ENCODE data around the gene SUPT3H. TPM values are rescaled to one million over a fixed set of nuclear protein-coding genes. Genes with fewer than 3 reads are reported as not detected.

Gene SUPT3H
- total RNA-seq, 1 donor from 2014 or later, result 16.0 TPM

DNA sequence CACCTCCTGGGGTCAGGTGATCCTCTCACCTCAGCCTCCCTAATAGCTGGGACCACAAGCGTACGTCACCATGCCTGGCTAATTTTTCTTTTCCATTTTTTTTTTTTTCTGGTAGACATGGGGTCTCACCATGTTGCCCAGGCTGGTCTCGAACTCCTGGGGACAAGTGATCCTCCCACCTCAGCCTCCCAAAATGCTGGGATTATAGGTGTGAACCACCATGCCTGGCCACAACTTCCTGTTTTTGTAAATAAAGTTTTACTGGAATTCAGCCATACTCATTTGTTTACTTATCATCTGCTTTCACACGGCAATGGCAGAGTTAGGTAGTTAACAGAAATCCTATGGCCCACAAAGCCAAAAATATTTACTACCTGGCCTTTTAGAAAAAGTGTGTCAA is 57.4 kb downstream of the SUPT3H start:
- Mint-ChIP-seq H3K27ac (ENCODE audit: unreplicated experiment) (no peak overlapping the region), H3K27me3 (ENCODE audit: unreplicated experiment) (no peaks in the 10 kb centered on the region), H3K9me3 (ENCODE audit: unreplicated experiment) (no peaks in the 10 kb centered on the region), H3K36me3 (ENCODE audit: unreplicated experiment) (peaks cover 4% of the 10 kb centered on the region), H3K4me3 (ENCODE audit: unreplicated experiment) (no peak overlapping the region), H3K4me1 (ENCODE audit: low read depth, unreplicated experiment) (no peaks in the 10 kb centered on the region)
- no peak for DNase-seq
- TF ChIP-seq CTCF (IDR thresholded peaks at IDR 0.05; ENCODE audit: partially characterized antibody, unreplicated experiment), result no peak

- no peak for TF ChIP-seq CTCF (IDR thresholded peaks at IDR 0.05; ENCODE audit: partially characterized antibody, unreplicated experiment)
- Mint-ChIP-seq H3K9me3 (ENCODE audit: unreplicated experiment) (peaks cover 5% of the 10 kb centered on the region), H3K4me1 (ENCODE audit: low read depth, unreplicated experiment) (no peaks in the 10 kb centered on the region), H3K27me3 (ENCODE audit: unreplicated experiment) (no peaks in the 10 kb centered on the region), H3K36me3 (ENCODE audit: unreplicated experiment) (peaks cover 4% of the 10 kb centered on the region), H3K27ac (ENCODE audit: unreplicated experiment) (no peak overlapping the region), H3K4me3 (ENCODE audit: unreplicated experiment) (no peak overlapping the region)
- DNase-seq, result no peak
Observed at GRCh38 chr6:45314146-45314545, 63.6 kb downstream of the SUPT3H start.

DNA sequence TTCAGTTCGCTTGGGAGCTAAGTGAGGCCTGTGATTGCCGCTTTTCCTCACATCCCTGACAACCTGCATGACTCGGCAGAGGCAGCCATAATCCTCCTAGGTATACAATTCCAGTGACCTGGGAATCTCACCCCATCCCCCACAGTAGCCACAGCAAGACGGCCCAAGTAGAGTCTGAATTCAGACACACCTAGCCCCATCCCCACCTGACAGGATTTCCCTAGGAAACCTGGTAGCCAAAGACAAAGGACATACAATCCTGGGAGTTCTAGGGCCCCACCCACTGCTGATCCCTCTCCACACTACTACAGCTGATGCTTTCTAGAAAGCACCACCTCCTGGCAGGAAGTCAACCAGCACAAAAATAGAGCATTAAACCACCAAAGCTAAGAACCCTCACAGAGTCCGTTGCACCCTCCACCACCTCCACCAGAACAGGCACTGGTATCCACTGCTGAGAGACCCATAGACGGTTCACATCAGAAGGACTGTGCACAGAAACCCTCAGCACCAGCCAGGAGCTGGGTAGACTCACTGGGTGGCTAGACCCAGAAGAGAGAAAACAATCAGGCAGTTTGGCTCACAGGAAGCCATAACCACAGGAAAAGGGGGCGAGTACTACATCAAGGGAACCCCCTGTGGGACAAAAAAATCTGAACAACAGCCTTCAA is 67.5 kb downstream of the SUPT3H start:
- Mint-ChIP-seq H3K27me3 (ENCODE audit: unreplicated experiment) (no peaks in the 10 kb centered on the region), H3K27ac (ENCODE audit: unreplicated experiment) (no peak overlapping the region), H3K4me3 (ENCODE audit: unreplicated experiment) (no peak overlapping the region), H3K36me3 (ENCODE audit: unreplicated experiment) (peaks cover 10% of the 10 kb centered on the region), H3K9me3 (ENCODE audit: unreplicated experiment) (peaks cover 5% of the 10 kb centered on the region), H3K4me1 (ENCODE audit: low read depth, unreplicated experiment) (no peaks in the 10 kb centered on the region)
- no peak for TF ChIP-seq CTCF (IDR thresholded peaks at IDR 0.05; ENCODE audit: partially characterized antibody, unreplicated experiment)
- DNase-seq, result no peak

GRCh38 chr6:45305546-45305945 is 72.2 kb downstream of the SUPT3H start:
- no peak overlapping the region for H3K4me3 Mint-ChIP-seq (ENCODE audit: unreplicated experiment)
- no peaks in the 10 kb centered on the region for H3K4me1 Mint-ChIP-seq (ENCODE audit: low read depth, unreplicated experiment)
- H3K9me3 Mint-ChIP-seq (ENCODE audit: unreplicated experiment), result peaks cover 5% of the 10 kb centered on the region
- DNase-seq, result no peak
- no peaks in the 10 kb centered on the region for H3K27me3 Mint-ChIP-seq (ENCODE audit: unreplicated experiment)
- H3K36me3 Mint-ChIP-seq (ENCODE audit: unreplicated experiment), result peaks cover 10% of the 10 kb centered on the region
- no peak for TF ChIP-seq CTCF (IDR thresholded peaks at IDR 0.05; ENCODE audit: partially characterized antibody, unreplicated experiment)
- no peak overlapping the region for H3K27ac Mint-ChIP-seq (ENCODE audit: unreplicated experiment)

DNA sequence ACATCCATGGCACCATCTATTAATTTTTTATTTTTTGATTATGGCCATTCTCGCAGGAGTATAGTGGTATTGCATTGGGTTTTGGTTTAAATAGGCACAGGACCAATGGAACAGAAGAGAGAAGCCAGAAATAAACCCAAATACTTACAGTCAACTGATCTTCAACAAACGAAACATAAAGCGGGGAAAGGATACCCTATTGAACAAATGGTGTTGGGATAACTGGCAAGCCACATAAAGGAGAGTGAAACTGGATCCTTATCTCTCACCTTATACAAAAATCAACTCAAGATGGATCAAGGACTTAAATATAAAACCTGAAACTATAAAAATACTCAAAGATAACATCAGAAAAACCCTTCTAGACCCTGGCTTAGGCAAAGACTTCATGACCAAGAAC is 74.9 kb downstream of the SUPT3H start:
- Mint-ChIP-seq H3K4me1 (ENCODE audit: low read depth, unreplicated experiment) (no peaks in the 10 kb centered on the region), H3K4me3 (ENCODE audit: unreplicated experiment) (no peak overlapping the region), H3K36me3 (ENCODE audit: unreplicated experiment) (peaks cover 10% of the 10 kb centered on the region), H3K27me3 (ENCODE audit: unreplicated experiment) (no peaks in the 10 kb centered on the region), H3K27ac (ENCODE audit: unreplicated experiment) (no peak overlapping the region), H3K9me3 (ENCODE audit: unreplicated experiment) (no peaks in the 10 kb centered on the region)
- DNase-seq, result no peak
- TF ChIP-seq CTCF (IDR thresholded peaks at IDR 0.05; ENCODE audit: partially characterized antibody, unreplicated experiment), result no peak
